GM23338 (cell line): ENCODE results near the gene CNIH1. TPM values are rescaled to one million over a fixed set of nuclear protein-coding genes. Genes with fewer than 3 reads are reported as not detected.

Experiments
- ATAC-seq: fragments of 200-7000 bp; cut with Tn5 transposase; 3 replicates; pipeline ENCODE4 v1.9.1; 2020
- DNase-seq: peaks from one replicate; pipeline ENCODE4 v3.0.0-alpha.2; 2015; ENCODE audit warnings: low spot score
- H2AFZ ChIP-seq: fragments of 200-600 bp; sonication (generic); 2 replicates; pipeline ENCODE4 v1.8.0; 2016; ENCODE audit warnings: antibody characterized with exemption, mild to moderate bottlenecking, moderate library complexity
- H3F3A ChIP-seq: fragments of 200-600 bp; sonication (generic); replicated peaks from 2 replicates; pipeline ENCODE4 v1.8.0; 2017; ENCODE audit warnings: antibody characterized with exemption, mixed run types, low read depth
- H3K27ac ChIP-seq: fragments of 200-600 bp; sonication (generic); 2 replicates; pipeline ENCODE4 v1.6.1; 2016; ENCODE audit warnings: low read depth
- H3K27me3 ChIP-seq: fragments of 200-600 bp; sonication (generic); 2 replicates; pipeline ENCODE4 v1.8.0; 2016; ENCODE audit warnings: mild to moderate bottlenecking, mixed run types, moderate library complexity; ENCODE audit not compliant: insufficient read depth
- H3K36me3 ChIP-seq: fragments of 200-600 bp; sonication (generic); 2 replicates; pipeline ENCODE4 v1.8.0; 2016; ENCODE audit warnings: mild to moderate bottlenecking; ENCODE audit not compliant: insufficient read depth
- H3K4me1 ChIP-seq: fragments of 200-600 bp; sonication (generic); 2 replicates; pipeline ENCODE4 v1.8.0; 2016; ENCODE audit warnings: mild to moderate bottlenecking, moderate library complexity; ENCODE audit not compliant: insufficient read depth
- H3K4me2 ChIP-seq: fragments of 200-600 bp; sonication (generic); 2 replicates; pipeline ENCODE4 v1.7.1; 2017; ENCODE audit warnings: mixed run types
- H3K4me3 ChIP-seq: fragments of 200-600 bp; sonication (generic); 2 replicates; pipeline ENCODE4 v1.6.1; 2016; ENCODE audit warnings: mixed run types
- H3K79me2 ChIP-seq: fragments of 200-600 bp; sonication (generic); replicated peaks from 2 replicates; pipeline ENCODE4 v1.8.0; 2017; ENCODE audit warnings: mild to moderate bottlenecking; ENCODE audit not compliant: insufficient read depth
- H3K9me2 ChIP-seq: fragments of 200-600 bp; sonication (generic); 2 replicates; pipeline ENCODE4 v1.8.0; 2017; ENCODE audit not compliant: insufficient read depth
- H4K20me1 ChIP-seq: fragments of 200-600 bp; sonication (generic); replicated peaks from 2 replicates; pipeline ENCODE4 v1.8.0; 2017; ENCODE audit warnings: mild to moderate bottlenecking; ENCODE audit not compliant: insufficient read depth
- H3K27ac Mint-ChIP-seq: 2 replicates; pipeline ENCODE4 v1.8.0; 2020; ENCODE audit warnings: inconsistent platforms, mild to moderate bottlenecking, moderate library complexity, mixed read lengths
- H3K27me3 Mint-ChIP-seq: 3 replicates; pipeline ENCODE4 v1.8.0; 2022; ENCODE audit warnings: low read depth, mild to moderate bottlenecking, moderate library complexity, mixed read lengths, inconsistent platforms; ENCODE audit not compliant: insufficient read depth, poor library complexity
- H3K36me3 Mint-ChIP-seq: 3 replicates; pipeline ENCODE4 v1.8.0; 2021; ENCODE audit warnings: low read depth, mild to moderate bottlenecking, inconsistent platforms, moderate library complexity, mixed read lengths
- H3K4me1 Mint-ChIP-seq: 3 replicates; pipeline ENCODE4 v1.8.0; 2020; ENCODE audit warnings: mild to moderate bottlenecking, inconsistent platforms, mixed read lengths
- H3K4me3 Mint-ChIP-seq: 3 replicates; pipeline ENCODE4 v1.8.0; 2021; ENCODE audit warnings: moderate library complexity, mild to moderate bottlenecking, inconsistent platforms, mixed read lengths
- H3K9me3 Mint-ChIP-seq: 3 replicates; pipeline ENCODE4 v1.8.0; 2020; ENCODE audit warnings: moderate library complexity, mild to moderate bottlenecking, inconsistent platforms, mixed read lengths
- CREB1 ChIP-seq: fragments of 250-450 bp; sonication (Bioruptor Pico); IDR thresholded peaks from 2 replicates; pipeline ENCODE4 v1.5.0; 2020; ENCODE audit warnings: low read depth, mild to moderate bottlenecking, moderate library complexity
- CTCF ChIP-seq, 2 experiments: fragments of 200-600 bp in 1 of 2; sonication (generic) in 1 of 2; conservative IDR thresholded peaks; 2 replicates each; pipeline versions ENCODE4 v1.5.1 to v1.6.1; 2016 to 2017; ENCODE audit warnings: antibody characterized with exemption in 2 of 2, low read depth in 2 of 2, mild to moderate bottlenecking in 2 of 2, moderate library complexity in 1 of 2
- ETS1 ChIP-seq: IDR thresholded peaks from 2 replicates; pipeline ENCODE4 v1.6.1; 2016; ENCODE audit warnings: antibody characterized with exemption
- EZH2 ChIP-seq: fragments of 200-600 bp; sonication (generic); IDR thresholded peaks from one replicate; pipeline ENCODE4 v1.8.0; 2017; ENCODE audit warnings: antibody characterized with exemption, mild to moderate bottlenecking, low read depth; ENCODE audit not compliant: unreplicated experiment
- EZH2phosphoT487 ChIP-seq: fragments of 200-600 bp; sonication (generic); IDR thresholded peaks from one replicate; pipeline ENCODE4 v1.8.1; 2018; ENCODE audit warnings: antibody characterized with exemption; ENCODE audit not compliant: unreplicated experiment
- JUNB ChIP-seq: IDR thresholded peaks from one replicate; pipeline ENCODE4 v1.6.1; 2016; ENCODE audit warnings: antibody characterized with exemption; ENCODE audit not compliant: unreplicated experiment
- NANOG ChIP-seq: IDR thresholded peaks from 2 replicates; pipeline ENCODE4 v1.6.1; 2016; ENCODE audit warnings: antibody characterized with exemption, borderline replicate concordance
- POLR2AphosphoS5 ChIP-seq: IDR thresholded peaks from 2 replicates; pipeline ENCODE4 v1.6.1; 2016; ENCODE audit warnings: antibody characterized with exemption, low read depth
- REST ChIP-seq: IDR thresholded peaks from one replicate; pipeline ENCODE4 v1.6.1; 2018; ENCODE audit warnings: antibody characterized with exemption; ENCODE audit not compliant: unreplicated experiment
- STAT1 ChIP-seq: IDR thresholded peaks from one replicate; pipeline ENCODE4 v1.6.1; 2016; ENCODE audit warnings: antibody characterized with exemption; ENCODE audit not compliant: unreplicated experiment
- ZNF114 ChIP-seq: fragments of 250-450 bp; sonication (Bioruptor Pico); IDR thresholded peaks from 2 replicates; pipeline ENCODE4 v1.5.0; 2020; ENCODE audit warnings: mild to moderate bottlenecking, moderate library complexity
- ZNF331 ChIP-seq: fragments of 250-450 bp; sonication (Bioruptor Pico); IDR thresholded peaks from 2 replicates; pipeline ENCODE4 v1.5.0; 2020; ENCODE audit warnings: low read depth, mild to moderate bottlenecking, moderate library complexity
- ZNF462 ChIP-seq: fragments of 250-450 bp; sonication (Bioruptor Pico); IDR thresholded peaks from 2 replicates; pipeline ENCODE4 v1.5.0; 2020; ENCODE audit warnings: mild to moderate bottlenecking, moderate library complexity
- polyA plus RNA-seq: library from polyadenylated mRNA; unstranded; fragments of >200 nt; fragmentation: Nextera tagmentation; extraction: Ambion mirVana; gene quantifications from 2 replicates; pipeline ENCODE4 v1.2.1, GENCODE V29; 2016
- total RNA-seq: library from RNA; depleted of rRNA; stranded (reverse); fragments of >200 nt; shearing (Covaris generic); gene quantifications from 2 replicates; pipeline ENCODE4 v1.2.3, GENCODE V29; 2014

Gene CNIH1
- total and polyA plus RNA-seq, 2 experiments from 2014 or later, result 135 to 172 TPM

GRCh38 chr14:54399560-54399959 is 41.6 kb downstream of the CNIH1 start:
- no peaks in the 10 kb centered on the region for H3K36me3 ChIP-seq
- Mint-ChIP-seq H3K27ac (no peak overlapping the region), H3K27me3 (peaks cover 12% of the 10 kb centered on the region), H3K4me3 (no peak overlapping the region), H3K9me3 (peaks cover 8% of the 10 kb centered on the region; the same call in 2 of the 3 replicates), H3K4me1 (peaks cover 15% of the 10 kb centered on the region; the same call in 2 of the 3 replicates), H3K36me3 (peaks cover 32% of the 10 kb centered on the region)
- H3K79me2 ChIP-seq, result 0 out of 2 replicates have a peak, but pooled peaks cover 3% of the 10 kb centered on the region
- no peak overlapping the region for H3K4me3 ChIP-seq
- DNase-seq, result no peak
- peaks cover 13% of the 10 kb centered on the region for H3K4me1 ChIP-seq
- ATAC-seq, result no peak
- no peaks in the 10 kb centered on the region for H3K9me2 ChIP-seq
- H3K4me2 ChIP-seq, result no peak overlapping the region
- TF ChIP-seq ZNF331 (no peak), EZH2 (no peak), CREB1 (no peak), ZNF462 (CRISPR knock-in tag) (no peak), ZNF114 (CRISPR knock-in tag) (no peak), EZH2phosphoT487 (no peak), CTCF (conservative IDR thresholded peaks at IDR 0.05; ENCODE audit: low read depth in 2 of 2) (no peak), JUNB (no peak), ETS1 (no peak), NANOG (no peak), STAT1 (no peak), REST (no peak), POLR2AphosphoS5 (no peak)
- no peak overlapping the region for H2AFZ ChIP-seq
- peaks cover 13% of the 10 kb centered on the region for H3K27me3 ChIP-seq
- H3F3A ChIP-seq, result 0 out of 2 replicates have a peak, but pooled peaks cover 4% of the 10 kb centered on the region
- peaks cover 4% of the 10 kb centered on the region; the same call in 1 of the 2 replicates for H4K20me1 ChIP-seq
- H3K27ac ChIP-seq, result no peak overlapping the region
